NCI-H526 (cell line): ENCODE measurements around the gene RNF5.
"Not testable (repeated sequence)": the region's sequence is repeated elsewhere in the genome, so short reads cannot be mapped to it uniquely, and the experiment has no call there.

Source experiments
- DNase-seq, 2 experiments: peaks; one replicate each; lab custom pipeline; 2025; lab: John Stamatoyannopoulos, UW

Gene RNF5

GRCh38 chr6:32189742-32190053, 11.5 kb downstream of the RNF5 start:
- DNase-seq: peak in 1 of 2 experiments; percentile 46

DNA sequence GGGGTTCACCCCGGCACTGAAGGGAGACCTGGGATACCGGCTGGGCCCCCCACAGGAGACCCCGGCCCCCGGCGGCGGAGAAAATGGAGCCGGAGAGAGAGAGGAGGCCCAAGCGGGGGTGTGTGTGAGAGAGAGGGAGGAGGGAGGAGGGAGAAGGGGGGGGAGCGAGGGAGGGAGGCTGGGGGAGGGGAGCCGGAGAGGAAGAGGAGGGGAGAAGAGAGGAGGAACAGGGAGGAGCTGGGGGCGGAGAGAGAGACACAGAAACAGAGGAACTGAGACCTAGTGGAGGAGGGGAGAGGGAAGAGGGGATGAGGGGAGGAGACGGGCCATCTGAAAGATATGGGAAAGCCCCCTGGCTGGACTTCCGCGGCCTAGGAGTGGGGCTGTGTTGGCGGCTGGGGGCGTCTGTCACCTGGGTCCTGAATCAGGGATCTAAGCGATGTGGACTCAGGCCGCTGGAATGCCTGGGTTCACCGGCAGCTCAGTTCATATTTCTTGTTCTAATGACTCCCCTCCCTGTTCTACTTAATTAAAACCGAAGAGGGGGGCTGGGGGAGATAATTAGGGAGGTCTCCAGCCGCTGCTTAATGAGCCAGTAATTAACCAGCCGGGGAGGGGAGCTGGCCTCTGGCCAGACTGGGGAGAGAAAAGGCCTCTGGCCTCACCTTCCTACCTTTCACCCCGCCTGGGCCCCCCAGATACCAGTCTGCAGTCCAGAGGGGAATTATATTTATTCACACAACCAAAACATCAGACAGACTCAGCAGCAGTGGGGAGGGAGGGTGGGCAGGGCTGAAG, 12.0 kb downstream of the RNF5 start, which contains the start of gene PBX2:
TSS of gene PBX2 (minus strand) at position 149 of the 798 bp plus-strand sequence. CDS start 287 bp downstream, outside the sequence.
- DNase-seq: peak; percentile 66 to 91

DNA sequence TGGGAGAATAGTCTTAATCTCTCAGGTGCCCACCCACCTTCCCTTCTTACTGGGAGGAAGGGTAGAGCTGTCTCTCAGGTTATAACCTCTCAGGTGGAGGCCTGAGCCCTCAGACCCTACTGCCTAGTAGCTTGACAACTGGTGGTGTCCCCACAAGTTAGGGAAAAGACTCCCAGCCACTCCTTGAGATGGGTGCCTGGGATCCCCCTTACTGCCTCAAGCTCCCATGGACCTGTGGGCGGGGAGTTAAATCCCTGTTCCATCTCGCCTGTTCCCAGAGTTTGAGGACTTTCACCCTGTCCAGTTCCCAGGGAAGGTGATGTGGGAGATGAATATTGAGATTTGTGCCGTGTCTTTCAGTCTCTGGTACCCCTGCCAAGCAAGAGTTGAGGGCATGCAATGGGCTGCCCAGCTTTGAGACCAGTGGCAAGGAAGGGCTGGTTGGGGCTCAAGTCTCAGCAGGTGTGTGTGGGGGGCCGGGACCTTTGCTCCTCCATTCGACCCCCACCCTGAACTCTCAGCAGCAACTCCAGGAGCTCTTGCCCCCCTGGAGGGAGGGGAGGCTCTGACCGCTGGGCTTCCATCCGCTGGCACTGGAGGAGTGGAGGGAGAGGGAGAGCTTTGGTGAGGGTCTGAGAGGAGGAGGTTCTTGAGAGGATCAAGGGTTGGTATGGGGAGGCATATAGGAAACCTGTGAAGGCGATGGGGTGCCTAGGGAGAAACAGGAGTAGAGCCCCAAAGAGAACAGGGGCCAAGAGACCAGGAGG, 12.9 kb downstream of the RNF5 start:
- DNase-seq: no peak

GRCh38 chr6:32191696-32192607, 13.7 kb downstream of the RNF5 start:
- no peak for DNase-seq

DNA sequence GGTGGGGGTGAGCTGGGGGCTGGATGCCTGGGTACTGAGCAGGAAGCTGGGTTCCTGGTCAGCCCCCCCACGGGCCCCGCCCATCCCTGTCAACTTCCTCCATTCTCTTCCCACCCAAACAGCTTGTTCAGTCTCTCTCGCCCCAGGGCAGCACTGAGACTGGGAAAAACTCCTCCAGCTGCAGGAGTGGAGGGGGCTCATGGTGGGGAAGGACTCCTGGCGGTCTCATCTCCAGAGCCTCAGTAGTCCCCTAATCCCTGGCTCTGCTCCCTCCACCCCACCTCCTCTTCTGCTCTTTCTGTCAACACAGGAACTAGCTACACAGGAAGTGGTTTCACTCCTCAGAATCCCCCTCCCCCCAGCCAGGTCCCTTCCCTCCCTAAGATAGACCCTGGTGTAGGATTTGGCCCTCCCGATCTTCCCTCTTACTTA, 14.4 kb downstream of the RNF5 start, which contains the start of gene GPSM3:
TSS of gene GPSM3 (minus strand) at position 36 of the 432 bp plus-strand sequence. CDS start 130 bp downstream, outside the sequence.
- DNase-seq: no peak

DNA sequence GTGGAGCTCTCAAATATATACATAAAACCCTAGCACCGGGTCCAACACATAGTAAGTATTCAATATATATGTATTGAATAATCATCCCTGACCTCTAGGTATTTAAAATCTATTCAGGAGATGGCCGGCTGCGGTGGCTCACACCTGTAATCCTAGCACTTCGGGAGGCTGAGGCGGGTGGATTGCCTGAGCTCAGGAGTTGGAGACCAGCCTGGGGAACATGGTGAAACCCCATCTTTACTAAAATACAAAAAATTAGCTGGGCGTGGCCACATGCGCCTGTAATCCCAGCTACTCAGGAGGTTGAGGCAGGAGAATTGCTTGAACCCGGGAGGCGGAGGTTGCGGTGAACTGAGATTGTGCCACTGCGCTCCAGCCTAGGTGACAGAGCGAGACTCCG, 14.9 kb downstream of the RNF5 start:
- DNase-seq: not testable (repeated sequence)

- no peak for DNase-seq
Observed at GRCh38 chr6:32194388-32194787, 16.2 kb downstream of the RNF5 start.

DNA sequence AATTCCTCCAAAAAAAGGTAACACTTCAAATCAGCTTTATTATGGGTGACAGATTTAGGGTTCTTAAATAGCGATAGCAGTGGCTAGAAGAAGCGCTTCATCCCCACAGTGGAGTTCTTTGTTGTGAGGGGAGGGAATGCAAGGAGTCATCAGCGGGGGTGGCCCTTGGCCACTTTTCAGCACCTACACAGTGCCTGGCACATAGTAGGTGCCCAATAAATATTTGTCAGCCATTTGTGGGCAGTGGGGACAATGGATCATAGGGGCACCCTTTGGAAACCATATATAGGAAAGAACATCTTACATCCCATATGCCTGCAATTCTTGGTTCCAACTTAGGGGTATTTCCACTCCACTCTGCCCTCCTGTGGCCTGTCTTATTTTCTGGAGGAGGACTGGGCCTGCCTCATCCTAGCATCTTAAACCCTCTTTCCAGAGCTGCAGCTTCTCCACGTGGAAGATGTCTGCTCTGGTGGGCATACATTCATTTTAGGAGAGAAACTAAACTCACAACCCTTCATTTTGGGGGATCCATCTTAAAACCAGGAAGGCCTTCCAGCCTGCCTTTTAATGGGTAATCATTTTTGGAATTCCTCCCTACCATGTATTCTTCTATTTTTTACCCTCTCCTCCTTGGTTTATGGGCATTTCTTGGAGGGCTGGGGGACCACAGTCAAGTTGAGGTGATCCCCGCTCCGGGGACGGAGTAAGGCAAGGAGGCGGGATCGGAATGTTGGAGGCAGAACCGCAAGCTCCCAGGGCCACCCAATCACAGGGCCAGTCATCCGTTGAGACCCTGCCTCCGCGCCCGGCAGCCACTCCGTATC, 16.8 kb downstream of the RNF5 start:
- DNase-seq: peak; percentile 20 to 43

DNA sequence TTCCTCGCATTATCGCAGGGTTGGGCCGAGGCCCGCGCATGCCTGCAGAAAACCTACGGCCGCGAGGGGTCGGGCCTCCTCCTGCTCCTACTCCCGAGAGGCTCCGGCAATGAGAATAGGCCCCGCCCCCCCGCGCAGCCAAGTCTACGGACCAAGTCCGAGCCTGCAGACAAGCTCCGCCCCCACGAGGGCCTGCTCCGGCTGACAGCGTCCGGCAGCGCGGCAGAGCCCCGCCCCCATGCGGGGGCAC, 17.4 kb downstream of the RNF5 start:
- peak; percentile 99 to 100 for DNase-seq

DNA sequence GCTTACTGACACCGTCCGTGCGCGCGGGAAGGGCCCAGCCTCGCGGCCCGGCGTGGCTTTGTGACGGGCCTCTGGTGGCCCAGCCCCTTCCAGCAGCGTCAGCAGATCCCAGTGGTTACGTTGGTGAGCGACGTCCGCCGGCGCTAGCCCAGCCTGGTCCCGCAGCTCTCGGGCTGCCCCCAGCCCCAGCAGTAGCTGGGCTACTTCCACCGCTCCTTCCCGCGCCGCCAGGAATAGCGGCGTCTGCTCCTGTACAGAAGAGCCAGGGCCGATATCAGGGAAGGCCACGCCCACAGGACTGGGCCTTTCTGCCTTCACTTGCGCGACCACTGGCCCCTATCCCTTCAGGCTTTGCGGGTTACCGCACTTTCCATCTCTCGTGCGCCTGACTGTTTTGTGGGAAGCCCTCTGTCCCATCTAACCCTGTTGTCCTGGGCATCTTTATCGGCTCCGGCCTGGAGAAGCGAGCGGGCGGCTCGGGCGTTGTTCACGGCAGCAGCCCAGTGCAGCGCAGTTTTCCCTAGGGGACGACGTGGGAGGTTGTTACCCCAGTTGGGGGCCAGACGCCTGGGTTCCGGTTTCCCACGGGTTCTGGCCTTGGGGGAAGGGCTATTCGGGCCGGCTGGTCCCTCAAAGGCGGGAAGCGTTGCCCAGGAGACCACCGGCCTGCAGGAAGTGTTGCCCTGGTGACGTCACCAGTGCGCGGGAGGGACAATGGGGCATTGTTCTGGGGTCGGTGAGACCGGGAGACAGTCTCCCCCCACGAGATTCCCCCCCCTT, 17.9 kb downstream of the RNF5 start:
- peak; percentile 89 to 94 for DNase-seq

GRCh38 chr6:32196682-32197616, 18.7 kb downstream of the RNF5 start:
- peak in 1 of 2 experiments; percentile 63 for DNase-seq

GRCh38 chr6:32198345-32198696, 20.1 kb downstream of the RNF5 start:
- no peak for DNase-seq

- no peak for DNase-seq
Observed at GRCh38 chr6:32198866-32199265, 20.7 kb downstream of the RNF5 start.

DNA sequence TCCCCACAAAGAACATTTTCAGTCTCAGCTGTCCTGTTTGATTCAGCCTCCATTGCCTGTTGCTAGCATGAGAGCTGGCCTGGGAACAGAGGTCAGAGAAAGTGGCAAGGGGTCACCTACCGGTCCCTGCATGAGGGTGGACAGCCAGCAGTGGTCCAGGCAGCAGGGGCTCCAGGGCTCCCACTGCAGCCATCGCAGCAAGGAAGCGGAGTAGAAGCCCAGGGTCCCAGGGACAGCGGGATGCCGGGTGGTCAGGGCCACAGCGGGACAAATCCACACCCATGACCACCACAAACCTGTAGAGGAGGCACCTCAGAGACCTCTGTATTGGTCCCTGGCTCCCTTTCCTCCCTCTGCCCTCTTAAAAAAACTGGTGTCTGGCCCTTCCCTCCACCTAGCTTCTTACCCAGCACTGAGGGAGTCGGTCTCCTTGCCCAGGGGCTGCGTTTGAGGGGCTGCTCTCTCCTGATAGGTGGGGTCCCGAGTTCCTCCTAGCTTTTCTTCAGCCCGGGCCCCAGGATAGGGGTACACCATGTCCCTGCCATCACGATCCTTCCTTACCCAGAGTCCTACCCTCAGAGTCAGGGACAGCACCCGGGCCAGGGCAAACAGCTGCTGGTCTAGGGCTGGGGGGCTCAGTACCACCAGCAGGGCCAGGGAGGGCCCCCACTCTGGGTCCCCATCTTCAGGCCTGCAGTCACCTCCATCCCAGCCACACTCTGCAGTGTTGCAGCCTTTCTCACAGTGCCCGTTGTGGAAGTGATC, 22.7 kb downstream of the RNF5 start:
- no peak for DNase-seq

- no peak for DNase-seq
Observed at GRCh38 chr6:32202186-32202585, 24.0 kb downstream of the RNF5 start.

DNA sequence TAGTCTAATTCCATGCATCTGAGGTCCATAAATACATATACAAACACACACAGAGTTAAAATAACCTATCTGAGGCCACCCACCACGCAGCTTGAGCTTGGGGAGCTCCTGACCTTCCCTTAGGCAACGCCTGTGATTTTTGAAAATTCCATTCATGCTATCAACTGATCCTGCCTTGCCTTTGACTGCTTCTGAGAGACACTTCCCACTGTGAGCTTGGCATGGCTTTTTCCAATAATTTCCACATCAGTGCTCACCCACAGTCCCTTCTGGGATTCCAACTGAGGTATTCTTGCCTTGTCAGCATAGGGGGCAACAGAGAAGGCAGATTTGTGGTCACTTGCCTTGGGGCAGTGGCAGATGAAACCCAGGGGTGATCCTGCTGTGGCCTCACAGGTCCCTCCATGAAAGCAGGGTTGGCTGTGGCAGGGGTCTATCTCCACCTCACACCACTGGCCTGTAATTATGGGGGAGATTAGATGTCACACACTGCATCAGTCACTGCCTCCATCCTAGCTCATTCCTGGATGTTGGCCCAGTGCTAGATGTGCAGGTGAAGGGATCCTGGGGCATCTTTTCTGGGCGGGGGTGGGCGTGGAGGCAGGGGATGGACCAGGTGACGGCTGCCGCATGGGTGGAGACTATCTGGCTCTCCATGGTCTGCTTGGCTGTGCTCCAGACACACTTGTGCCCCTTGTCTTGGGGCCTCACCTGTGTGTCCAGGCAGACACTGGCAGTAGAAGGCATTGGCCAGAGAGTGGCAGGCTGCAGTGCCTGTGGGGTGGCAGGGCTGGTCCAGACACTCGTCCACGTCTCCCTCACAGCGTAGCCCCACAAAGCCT, 25.4 kb downstream of the RNF5 start:
- DNase-seq: no peak

- no peak for DNase-seq
Observed at GRCh38 chr6:32204268-32204715, 26.1 kb downstream of the RNF5 start.

GRCh38 chr6:32208996-32209395, 30.8 kb downstream of the RNF5 start:
- DNase-seq: no peak
